NCI-H2196 treated with DMSO at 0.1 percent for 48 hours (cell line): Measurements from ENCODE around the gene CACNA1B.

Experiments
- DNase-seq: peaks from one replicate; lab custom pipeline; 2025; ENCODE audit not compliant: unreplicated experiment; lab: John Stamatoyannopoulos, UW

CACNA1B gene

GRCh38 chr9:138050472-138051330, 173.1 kb downstream of the CACNA1B start:
- no peak for DNase-seq

- DNase-seq, result no peak
Measured at GRCh38 chr9:138051586-138052321, 174.2 kb downstream of the CACNA1B start.

GRCh38 chr9:138052322-138052615, 174.7 kb downstream of the CACNA1B start:
- DNase-seq, result no peak

- no peak for DNase-seq
Measured at GRCh38 chr9:138052635-138053320, 175.2 kb downstream of the CACNA1B start.

- no peak for DNase-seq
Measured at GRCh38 chr9:138053321-138053868, 175.8 kb downstream of the CACNA1B start.

- DNase-seq, result no peak
Measured at GRCh38 chr9:138053996-138054752, 176.6 kb downstream of the CACNA1B start.

- no peak for DNase-seq
Measured at GRCh38 chr9:138057726-138058125, 180.1 kb downstream of the CACNA1B start.

GRCh38 chr9:138058181-138058580, 180.6 kb downstream of the CACNA1B start:
- no peak for DNase-seq

- DNase-seq, result no peak
Measured at GRCh38 chr9:138059196-138059595, 181.6 kb downstream of the CACNA1B start.

- DNase-seq, result no peak
Measured at GRCh38 chr9:138060365-138060764, 182.8 kb downstream of the CACNA1B start.

GRCh38 chr9:138060881-138061280, 183.3 kb downstream of the CACNA1B start:
- DNase-seq, result no peak

GRCh38 chr9:138061631-138062030, 184.0 kb downstream of the CACNA1B start:
- DNase-seq, result no peak

GRCh38 chr9:138062196-138062595, 184.6 kb downstream of the CACNA1B start:
- DNase-seq, result no peak

- no peak for DNase-seq
Measured at GRCh38 chr9:138063033-138063432, 185.5 kb downstream of the CACNA1B start.

GRCh38 chr9:138063785-138064184, 186.2 kb downstream of the CACNA1B start:
- DNase-seq, result no peak

GRCh38 chr9:138064547-138064946, 187.0 kb downstream of the CACNA1B start:
- DNase-seq, result no peak

GRCh38 chr9:138065287-138065686, 187.7 kb downstream of the CACNA1B start:
- DNase-seq, result no peak

GRCh38 chr9:138066049-138066448, 188.5 kb downstream of the CACNA1B start:
- no peak for DNase-seq

- DNase-seq, result no peak
Measured at GRCh38 chr9:138067613-138068367, 190.2 kb downstream of the CACNA1B start.

GRCh38 chr9:138068601-138069035, 191.0 kb downstream of the CACNA1B start:
- no peak for DNase-seq
